ENCODE results near the gene TNIK.
"Not testable (repeated sequence)": the region's sequence is repeated elsewhere in the genome, so short reads cannot be mapped to it uniquely, and the experiment has no call there.

Gene TNIK

GRCh38 chr3:171242170-171242569 is 218.0 kb downstream of the TNIK start:
- Mint-ChIP-seq H3K9me3 (peaks cover 5% of the 10 kb centered on the region), H3K27ac (no peak overlapping the region), H3K27me3 (ENCODE audit: low read depth) (no peaks in the 10 kb centered on the region)

GRCh38 chr3:171241655-171242054 is 218.6 kb downstream of the TNIK start:
- not testable (repeated sequence) for H3K27me3 Mint-ChIP-seq (ENCODE audit: low read depth); H3K27ac Mint-ChIP-seq; H3K36me3 Mint-ChIP-seq (ENCODE audit: low read depth); H3K4me3 Mint-ChIP-seq; H3K9me3 Mint-ChIP-seq; H3K4me1 Mint-ChIP-seq (ENCODE audit: low read depth)

More at GRCh38 chr3:171242170-171242569, 218.0 kb downstream of the TNIK start:
- H3K4me1 Mint-ChIP-seq (ENCODE audit: low read depth): peaks cover 7% of the 10 kb centered on the region
- H3K4me3 Mint-ChIP-seq: no peak overlapping the region
- peaks cover 5% of the 10 kb centered on the region for H3K36me3 Mint-ChIP-seq (ENCODE audit: low read depth)

GRCh38 chr3:171240504-171240835 is 219.7 kb downstream of the TNIK start:
- Mint-ChIP-seq H3K4me3 (no peak overlapping the region), H3K9me3 (peaks cover 5% of the 10 kb centered on the region), H3K27me3 (ENCODE audit: low read depth) (no peaks in the 10 kb centered on the region), H3K36me3 (ENCODE audit: low read depth) (peaks cover 7% of the 10 kb centered on the region), H3K27ac (no peak overlapping the region), H3K4me1 (ENCODE audit: low read depth) (peaks cover 7% of the 10 kb centered on the region)

DNA sequence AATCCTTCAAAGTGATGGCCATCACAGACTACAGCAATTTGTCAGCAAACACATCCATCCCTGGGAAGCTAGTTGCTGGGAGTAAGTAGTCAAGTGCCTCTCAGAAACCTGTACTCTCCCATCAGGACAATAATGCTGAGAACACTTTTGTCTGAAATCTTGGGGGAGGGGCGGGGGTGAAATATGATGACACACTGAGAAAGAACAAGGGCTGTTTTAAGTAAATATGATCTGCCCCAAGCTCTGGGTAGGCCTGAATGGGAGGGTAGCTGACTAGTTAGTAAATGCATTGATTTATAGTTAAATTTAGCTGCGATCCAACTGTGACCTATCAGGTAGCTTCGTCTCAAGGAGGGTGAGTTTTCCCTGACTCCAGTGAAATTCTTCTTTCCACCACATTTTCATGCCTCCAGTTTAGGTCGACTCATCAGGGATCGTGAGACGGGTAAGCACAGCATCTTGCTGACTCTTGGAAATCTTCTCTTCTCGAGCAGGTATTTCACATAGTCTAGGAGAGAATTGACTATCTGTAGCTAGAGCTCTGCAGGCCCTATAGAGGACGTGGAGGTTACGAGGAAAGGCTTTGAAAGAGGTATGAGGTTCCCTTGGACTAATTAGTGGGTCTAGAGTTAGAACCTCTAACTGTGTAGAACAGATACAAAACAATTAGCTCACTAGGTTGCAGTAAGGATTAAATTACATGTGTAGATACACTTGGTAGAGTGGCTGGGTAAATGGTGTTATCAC is 220.3 kb downstream of the TNIK start:
- no peak overlapping the region for H3K27ac Mint-ChIP-seq
- peaks cover 5% of the 10 kb centered on the region for H3K9me3 Mint-ChIP-seq
- peaks cover 9% of the 10 kb centered on the region for H3K36me3 Mint-ChIP-seq (ENCODE audit: low read depth)
- no peaks in the 10 kb centered on the region for H3K27me3 Mint-ChIP-seq (ENCODE audit: low read depth)
- H3K4me3 Mint-ChIP-seq: no peak overlapping the region
- H3K4me1 Mint-ChIP-seq (ENCODE audit: low read depth): peaks cover 11% of the 10 kb centered on the region

GRCh38 chr3:171237009-171237385 is 223.2 kb downstream of the TNIK start:
- no peak overlapping the region for H3K4me3 Mint-ChIP-seq
- no peak overlapping the region for H3K27ac Mint-ChIP-seq
- peaks cover 10% of the 10 kb centered on the region for H3K36me3 Mint-ChIP-seq (ENCODE audit: low read depth)
- H3K9me3 Mint-ChIP-seq: peaks cover under 1% of the 10 kb centered on the region
- no peaks in the 10 kb centered on the region for H3K27me3 Mint-ChIP-seq (ENCODE audit: low read depth)
- H3K4me1 Mint-ChIP-seq (ENCODE audit: low read depth): peaks cover 32% of the 10 kb centered on the region

DNA sequence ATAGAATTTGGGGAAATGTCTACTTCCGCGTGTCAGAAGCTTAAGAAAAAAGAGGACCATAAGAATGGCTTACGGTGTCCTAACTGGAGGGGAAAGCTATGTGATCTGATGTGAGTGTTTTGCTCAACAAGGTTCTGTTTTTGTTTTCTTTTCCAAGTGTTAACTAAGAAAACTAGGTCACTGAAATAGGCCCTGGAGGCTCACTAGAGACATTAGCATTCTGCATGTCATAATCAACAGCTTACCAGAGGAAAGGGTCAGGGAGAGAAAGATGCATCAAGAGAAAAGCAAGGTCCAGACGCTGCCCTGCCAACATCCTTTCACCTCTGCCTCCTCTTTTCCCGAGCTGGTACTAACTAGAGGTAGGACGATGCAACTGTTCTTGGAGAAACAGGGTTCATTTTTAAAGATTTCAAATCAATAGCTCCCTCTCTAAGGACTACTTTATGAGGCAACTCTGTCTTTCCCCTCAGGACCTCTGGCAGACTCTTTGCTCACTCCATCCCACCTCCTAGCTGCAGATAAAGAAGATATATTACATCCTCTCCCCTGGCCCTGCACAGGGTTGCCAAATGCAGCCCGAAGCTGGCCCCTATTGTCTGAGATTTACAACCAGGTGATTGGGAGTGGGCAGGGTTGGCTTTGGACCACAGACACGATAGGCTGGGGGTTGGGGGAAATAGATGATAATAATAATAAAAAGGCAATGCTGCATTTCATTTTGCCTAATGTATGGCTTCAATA is 223.8 kb downstream of the TNIK start:
- no peaks in the 10 kb centered on the region for H3K27me3 Mint-ChIP-seq (ENCODE audit: low read depth)
- H3K36me3 Mint-ChIP-seq (ENCODE audit: low read depth): peaks cover 10% of the 10 kb centered on the region
- H3K27ac Mint-ChIP-seq: no peak overlapping the region
- no peak overlapping the region for H3K4me3 Mint-ChIP-seq
- peaks cover 32% of the 10 kb centered on the region for H3K4me1 Mint-ChIP-seq (ENCODE audit: low read depth)
- H3K9me3 Mint-ChIP-seq: no peaks in the 10 kb centered on the region

GRCh38 chr3:171234298-171235010 is 225.8 kb downstream of the TNIK start:
- H3K27me3 Mint-ChIP-seq (ENCODE audit: low read depth): no peaks in the 10 kb centered on the region
- no peak overlapping the region for H3K4me3 Mint-ChIP-seq
- H3K36me3 Mint-ChIP-seq (ENCODE audit: low read depth): peaks cover 13% of the 10 kb centered on the region
- no peaks in the 10 kb centered on the region for H3K9me3 Mint-ChIP-seq
- no peak overlapping the region for H3K27ac Mint-ChIP-seq
- peaks cover 35% of the 10 kb centered on the region for H3K4me1 Mint-ChIP-seq (ENCODE audit: low read depth)

DNA sequence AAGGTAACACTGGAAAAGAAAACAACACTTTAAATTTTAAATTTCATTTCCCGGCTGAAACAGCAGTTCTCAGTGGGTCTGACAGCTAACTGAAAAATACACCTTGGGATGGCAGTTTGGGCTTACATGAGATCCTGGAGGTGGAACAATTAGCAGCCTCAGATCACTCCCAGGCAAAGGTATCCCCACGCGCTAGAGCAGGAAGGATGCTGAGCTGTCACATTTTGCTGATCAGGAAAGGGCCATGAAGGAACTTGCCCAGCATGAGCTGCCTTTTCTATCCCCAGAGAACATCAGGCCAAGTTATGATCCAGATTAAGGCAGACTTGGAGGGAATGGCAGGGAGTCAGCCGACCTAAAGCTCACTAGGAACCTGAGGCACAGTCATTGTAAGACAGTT is 228.8 kb downstream of the TNIK start:
- Mint-ChIP-seq H3K4me1 (ENCODE audit: low read depth) (peaks cover 38% of the 10 kb centered on the region), H3K27ac (no peak overlapping the region)

DNA sequence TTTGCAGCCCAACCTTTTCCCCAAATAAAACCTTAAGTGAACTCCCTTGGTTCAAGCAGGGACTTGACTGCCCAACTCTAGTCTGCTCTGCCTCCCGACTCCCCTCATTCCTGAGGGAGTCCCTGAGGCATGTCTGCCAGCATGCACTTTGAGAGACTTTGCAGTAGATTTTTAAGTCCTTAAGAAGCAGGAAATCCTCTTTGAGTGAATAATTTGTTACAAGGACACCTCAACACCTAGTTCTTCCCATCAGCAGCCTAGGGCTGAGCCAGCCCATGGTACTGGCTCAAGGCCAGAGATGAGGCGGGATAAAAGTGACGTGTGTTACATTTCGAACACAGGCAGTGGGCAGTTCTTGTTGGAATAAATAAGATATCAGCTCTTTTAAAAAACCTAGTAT is 229.3 kb downstream of the TNIK start:
- no peak overlapping the region for H3K27ac Mint-ChIP-seq
- H3K36me3 Mint-ChIP-seq (ENCODE audit: low read depth): peaks cover 28% of the 10 kb centered on the region
- H3K9me3 Mint-ChIP-seq: peaks cover 5% of the 10 kb centered on the region
- H3K4me3 Mint-ChIP-seq: no peak overlapping the region
- peaks cover 43% of the 10 kb centered on the region for H3K4me1 Mint-ChIP-seq (ENCODE audit: low read depth)
- no peaks in the 10 kb centered on the region for H3K27me3 Mint-ChIP-seq (ENCODE audit: low read depth)

More for the DNA sequence above, 228.8 kb downstream of the TNIK start:
- Mint-ChIP-seq H3K36me3 (ENCODE audit: low read depth) (peaks cover 23% of the 10 kb centered on the region), H3K27me3 (ENCODE audit: low read depth) (no peaks in the 10 kb centered on the region), H3K4me3 (no peak overlapping the region), H3K9me3 (peaks cover under 1% of the 10 kb centered on the region)

DNA sequence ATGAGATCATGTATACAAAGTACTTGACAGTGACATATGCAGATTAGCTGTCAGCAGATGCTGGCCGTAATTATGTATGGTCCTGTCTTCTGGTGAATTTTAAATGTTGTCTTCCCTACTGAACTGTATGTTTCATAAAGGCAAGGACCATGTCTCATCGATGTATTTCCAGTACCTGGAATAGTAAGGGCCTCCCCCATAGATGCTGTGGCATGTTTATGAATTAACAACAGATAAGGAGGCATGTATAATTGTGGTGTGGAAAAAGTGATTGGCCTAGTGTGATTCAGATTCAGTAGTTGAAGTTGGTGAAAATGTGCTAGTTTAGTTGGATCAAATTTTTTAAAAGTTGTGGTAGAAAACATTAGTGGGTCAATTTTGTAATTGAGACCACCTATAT is 231.0 kb downstream of the TNIK start:
- no peak overlapping the region for H3K27ac Mint-ChIP-seq
- H3K36me3 Mint-ChIP-seq (ENCODE audit: low read depth): peaks cover 36% of the 10 kb centered on the region
- H3K4me3 Mint-ChIP-seq: no peak overlapping the region
- no peaks in the 10 kb centered on the region for H3K27me3 Mint-ChIP-seq (ENCODE audit: low read depth)
- peaks cover 13% of the 10 kb centered on the region for H3K9me3 Mint-ChIP-seq
- peaks cover 47% of the 10 kb centered on the region for H3K4me1 Mint-ChIP-seq (ENCODE audit: low read depth)

DNA sequence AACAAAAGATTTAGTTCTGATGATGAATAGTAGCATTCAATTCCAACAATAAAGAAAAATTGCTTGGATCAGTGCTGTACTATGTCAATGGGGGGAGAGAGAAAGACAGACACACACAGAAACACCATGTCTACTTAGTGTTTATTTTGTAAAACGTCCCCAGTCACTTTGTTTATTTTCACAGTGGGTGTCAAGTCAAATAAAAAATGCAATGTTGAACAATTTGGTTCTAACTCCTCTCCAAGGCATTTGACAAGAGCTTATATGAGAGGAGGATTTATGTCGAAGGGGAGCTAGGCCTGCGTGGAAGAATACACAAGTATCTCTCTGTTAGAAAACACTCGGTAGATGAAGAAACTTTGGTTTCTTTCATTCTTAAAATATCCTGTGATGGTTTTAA is 232.0 kb downstream of the TNIK start:
- Mint-ChIP-seq H3K27ac (no peak overlapping the region), H3K4me1 (ENCODE audit: low read depth) (peaks cover 43% of the 10 kb centered on the region), H3K4me3 (no peak overlapping the region), H3K9me3 (peaks cover 13% of the 10 kb centered on the region), H3K36me3 (ENCODE audit: low read depth) (peaks cover 37% of the 10 kb centered on the region), H3K27me3 (ENCODE audit: low read depth) (no peaks in the 10 kb centered on the region)

DNA sequence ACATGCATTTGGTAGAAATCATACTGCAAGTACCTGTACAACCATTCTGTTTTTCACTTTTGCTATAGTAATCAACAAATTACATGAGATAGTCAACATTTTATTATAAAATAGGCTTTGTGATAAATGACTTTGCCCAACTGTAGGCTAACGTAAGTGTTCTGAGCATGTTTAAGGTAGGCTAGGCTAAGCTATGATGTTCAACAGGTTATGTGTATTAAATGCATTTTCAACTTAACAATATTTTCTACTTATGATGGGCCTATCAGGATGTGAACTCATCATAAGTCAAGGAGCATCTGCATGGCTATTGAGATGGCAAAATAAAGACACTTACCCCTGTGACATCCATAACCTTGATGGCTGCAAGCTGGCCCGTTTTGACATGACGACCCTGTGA is 232.4 kb downstream of the TNIK start:
- peaks cover 39% of the 10 kb centered on the region for H3K36me3 Mint-ChIP-seq (ENCODE audit: low read depth)
- no peaks in the 10 kb centered on the region for H3K27me3 Mint-ChIP-seq (ENCODE audit: low read depth)
- H3K4me3 Mint-ChIP-seq: no peak overlapping the region
- H3K9me3 Mint-ChIP-seq: peaks cover 13% of the 10 kb centered on the region
- H3K27ac Mint-ChIP-seq: no peak overlapping the region
- peaks cover 39% of the 10 kb centered on the region for H3K4me1 Mint-ChIP-seq (ENCODE audit: low read depth)

GRCh38 chr3:171227359-171227758 is 232.8 kb downstream of the TNIK start:
- Mint-ChIP-seq H3K4me3 (no peak overlapping the region), H3K27me3 (ENCODE audit: low read depth) (no peaks in the 10 kb centered on the region), H3K27ac (no peak overlapping the region), H3K36me3 (ENCODE audit: low read depth) (peaks cover 41% of the 10 kb centered on the region), H3K9me3 (peaks cover 13% of the 10 kb centered on the region), H3K4me1 (ENCODE audit: low read depth) (peaks cover 36% of the 10 kb centered on the region)

- Mint-ChIP-seq H3K4me3 (no peak overlapping the region), H3K36me3 (ENCODE audit: low read depth) (peaks cover 41% of the 10 kb centered on the region), H3K27ac (no peak overlapping the region), H3K9me3 (peaks cover 13% of the 10 kb centered on the region), H3K27me3 (ENCODE audit: low read depth) (no peaks in the 10 kb centered on the region), H3K4me1 (ENCODE audit: low read depth) (peaks cover 36% of the 10 kb centered on the region)
Measured at GRCh38 chr3:171226794-171227193, 233.4 kb downstream of the TNIK start.

DNA sequence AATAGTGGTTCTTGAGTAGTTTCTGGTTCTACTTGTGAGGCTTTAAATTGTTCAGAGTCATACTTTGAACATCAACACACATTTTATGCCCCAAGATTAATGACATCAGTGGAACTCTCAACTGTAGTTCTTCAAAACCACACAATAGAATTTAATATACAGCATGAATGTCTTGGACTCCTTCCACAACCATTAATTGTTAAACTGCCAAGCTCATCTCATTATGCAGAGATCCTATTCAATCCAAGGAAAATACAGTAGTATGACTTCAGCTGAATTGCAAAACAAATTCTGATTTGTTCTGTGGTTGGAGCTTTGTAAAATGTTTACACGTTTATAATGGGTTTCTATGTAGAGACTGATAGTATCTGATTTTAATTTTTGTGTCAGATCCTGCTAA is 234.5 kb downstream of the TNIK start:
- Mint-ChIP-seq H3K4me3 (no peak overlapping the region), H3K27ac (no peak overlapping the region)

More for the DNA sequence above, 234.5 kb downstream of the TNIK start:
- peaks cover 40% of the 10 kb centered on the region for H3K36me3 Mint-ChIP-seq (ENCODE audit: low read depth)
- peaks cover 13% of the 10 kb centered on the region for H3K9me3 Mint-ChIP-seq
- no peaks in the 10 kb centered on the region for H3K27me3 Mint-ChIP-seq (ENCODE audit: low read depth)
- H3K4me1 Mint-ChIP-seq (ENCODE audit: low read depth): peaks cover 33% of the 10 kb centered on the region
